ENCODE results near the gene GDPD3. TPM values are rescaled to one million over a fixed set of nuclear protein-coding genes. Genes with fewer than 3 reads are reported as not detected.

Gene GDPD3
- total and polyA plus RNA-seq, 2 of the 13 experiments (the other 11 are each of a cell fraction or from before 2014, with no cell fraction given) = 18.7 to 20.6 TPM

- TF ChIP-seq TOPORS (CRISPR knock-in tag; IDR thresholded peaks at IDR 0.05) (no peak), NKX3-1 (CRISPR knock-in tag; IDR thresholded peaks at IDR 0.05) (0 out of 2 replicates have a peak, but pooled peaks have one; percentile 37), HNRNPL (IDR thresholded peaks at IDR 0.05; ENCODE audit: low read depth, low read length) (0 out of 2 replicates have a peak, but pooled peaks have one; percentile 23), MTF1 (CRISPR knock-in tag; IDR thresholded peaks at IDR 0.05) (no peak), ZNF629 (CRISPR knock-in tag; conservative IDR thresholded peaks at IDR 0.05) (no peak), ZBTB7B (CRISPR knock-in tag; IDR thresholded peaks at IDR 0.05) (no peak; the same call in 1 of the 2 replicates), FUBP1 (CRISPR knock-in tag; IDR thresholded peaks at IDR 0.05; ENCODE audit: borderline replicate concordance) (no peak), TAF1 (CRISPR knock-in tag; IDR thresholded peaks at IDR 0.05) (no peak; the same call in 1 of the 2 replicates), ZNF430 (CRISPR knock-in tag; IDR thresholded peaks at IDR 0.05) (peak; percentile 49), HNF4A (CRISPR knock-in tag; IDR thresholded peaks at IDR 0.05) (peak; percentile 97), DPF2 (CRISPR knock-in tag; IDR thresholded peaks at IDR 0.05; ENCODE audit: borderline replicate concordance, low read depth) (peak; percentile 97), ZNF713 (CRISPR knock-in tag; IDR thresholded peaks at IDR 0.05) (no peak), SCMH1 (CRISPR knock-in tag; IDR thresholded peaks at IDR 0.05; ENCODE audit: borderline replicate concordance) (no peak), ZFY (CRISPR knock-in tag; IDR thresholded peaks at IDR 0.05) (0 out of 2 replicates have a peak, but pooled peaks have one; percentile 20)
- TF ChIP-seq, protein P1, sequence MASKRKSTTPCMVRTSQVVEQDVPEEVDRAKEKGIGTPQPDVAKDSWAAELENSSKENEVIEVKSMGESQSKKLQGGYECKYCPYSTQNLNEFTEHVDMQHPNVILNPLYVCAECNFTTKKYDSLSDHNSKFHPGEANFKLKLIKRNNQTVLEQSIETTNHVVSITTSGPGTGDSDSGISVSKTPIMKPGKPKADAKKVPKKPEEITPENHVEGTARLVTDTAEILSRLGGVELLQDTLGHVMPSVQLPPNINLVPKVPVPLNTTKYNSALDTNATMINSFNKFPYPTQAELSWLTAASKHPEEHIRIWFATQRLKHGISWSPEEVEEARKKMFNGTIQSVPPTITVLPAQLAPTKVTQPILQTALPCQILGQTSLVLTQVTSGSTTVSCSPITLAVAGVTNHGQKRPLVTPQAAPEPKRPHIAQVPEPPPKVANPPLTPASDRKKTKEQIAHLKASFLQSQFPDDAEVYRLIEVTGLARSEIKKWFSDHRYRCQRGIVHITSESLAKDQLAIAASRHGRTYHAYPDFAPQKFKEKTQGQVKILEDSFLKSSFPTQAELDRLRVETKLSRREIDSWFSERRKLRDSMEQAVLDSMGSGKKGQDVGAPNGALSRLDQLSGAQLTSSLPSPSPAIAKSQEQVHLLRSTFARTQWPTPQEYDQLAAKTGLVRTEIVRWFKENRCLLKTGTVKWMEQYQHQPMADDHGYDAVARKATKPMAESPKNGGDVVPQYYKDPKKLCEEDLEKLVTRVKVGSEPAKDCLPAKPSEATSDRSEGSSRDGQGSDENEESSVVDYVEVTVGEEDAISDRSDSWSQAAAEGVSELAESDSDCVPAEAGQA (IDR thresholded peaks at IDR 0.05; ENCODE audit: low read depth) = peak; percentile 80; the same call in 1 of the 2 replicates
- TF ChIP-seq, protein P1 (CRISPR knock-in tag; IDR thresholded peaks at IDR 0.05; ENCODE audit: borderline replicate concordance) = no peak
- TF ChIP-seq, protein P2, sequence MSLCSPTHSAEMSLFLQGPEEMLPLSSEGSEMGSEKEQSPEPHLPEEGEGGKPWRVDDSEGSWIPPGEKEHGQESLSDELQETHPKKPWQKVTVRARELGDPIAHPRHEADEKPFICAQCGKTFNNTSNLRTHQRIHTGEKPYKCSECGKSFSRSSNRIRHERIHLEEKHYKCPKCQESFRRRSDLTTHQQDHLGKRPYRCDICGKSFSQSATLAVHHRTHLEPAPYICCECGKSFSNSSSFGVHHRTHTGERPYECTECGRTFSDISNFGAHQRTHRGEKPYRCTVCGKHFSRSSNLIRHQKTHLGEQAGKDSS (CRISPR knock-in tag; IDR thresholded peaks at IDR 0.05; ENCODE audit: borderline replicate concordance, low read depth) = no peak; the same call in 1 of the 2 replicates
- TF ChIP-seq, protein P3, sequence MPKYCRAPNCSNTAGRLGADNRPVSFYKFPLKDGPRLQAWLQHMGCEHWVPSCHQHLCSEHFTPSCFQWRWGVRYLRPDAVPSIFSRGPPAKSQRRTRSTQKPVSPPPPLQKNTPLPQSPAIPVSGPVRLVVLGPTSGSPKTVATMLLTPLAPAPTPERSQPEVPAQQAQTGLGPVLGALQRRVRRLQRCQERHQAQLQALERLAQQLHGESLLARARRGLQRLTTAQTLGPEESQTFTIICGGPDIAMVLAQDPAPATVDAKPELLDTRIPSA (CRISPR knock-in tag; IDR thresholded peaks at IDR 0.05; ENCODE audit: borderline replicate concordance) = no peak
Measured at GRCh38 chr16:30139583-30140481, 26.5 kb upstream of the GDPD3 start (continued).

Measured in HepG2 (cell line).